Activated CD4-positive, alpha-beta T cell treated with anti-CD3 and anti-CD28 coated beads for 24 hours (primary cell): ENCODE results near the gene PPP1R12A.
"Not testable (repeated sequence)": the region's sequence is repeated elsewhere in the genome, so short reads cannot be mapped to it uniquely, and the experiment has no call there.

ENCODE experiments used
- DNase-seq, 2 donors: peaks; one replicate each; pipeline ENCODE4 v3.0.0-alpha.2; 2020; ENCODE audit warnings: low read depth in 2 of 2

PPP1R12A gene

GRCh38 chr12:79935021-79935623, at the start of gene PPP1R12A:
Gene PPP1R12A, minus strand, starts transcription at chr12:79935097. Its CDS starts 166 bp downstream, at chr12:79934931.
- DNase-seq = peak; percentile 89

- no peak for DNase-seq
Observed at GRCh38 chr12:79983986-79984620, 49.2 kb upstream of the PPP1R12A start.

- no peak for DNase-seq
Observed at GRCh38 chr12:79983492-79983891, 48.6 kb upstream of the PPP1R12A start.

GRCh38 chr12:79982086-79983062, 47.5 kb upstream of the PPP1R12A start:
- no peak for DNase-seq

- DNase-seq = no peak
Observed at GRCh38 chr12:79978692-79979091, 43.8 kb upstream of the PPP1R12A start.

GRCh38 chr12:79977856-79978460, 43.1 kb upstream of the PPP1R12A start:
- not testable (repeated sequence) for DNase-seq

GRCh38 chr12:79975143-79975542, 40.2 kb upstream of the PPP1R12A start:
- DNase-seq = no peak

- no peak for DNase-seq
Observed at GRCh38 chr12:79973801-79974200, 38.9 kb upstream of the PPP1R12A start.

GRCh38 chr12:79964100-79964627, 29.3 kb upstream of the PPP1R12A start:
- DNase-seq = no peak

GRCh38 chr12:79961411-79961810, 26.5 kb upstream of the PPP1R12A start:
- DNase-seq = no peak

- no peak for DNase-seq
Observed at GRCh38 chr12:79959484-79959883, 24.6 kb upstream of the PPP1R12A start.

- DNase-seq = no peak
Observed at GRCh38 chr12:79956896-79957295, 22.0 kb upstream of the PPP1R12A start.

- DNase-seq = no peak
Observed at GRCh38 chr12:79955561-79955960, 20.7 kb upstream of the PPP1R12A start.

GRCh38 chr12:79954037-79954610, 19.2 kb upstream of the PPP1R12A start:
- no peak for DNase-seq

- DNase-seq = no peak
Observed at GRCh38 chr12:79949098-79949497, 14.2 kb upstream of the PPP1R12A start.

GRCh38 chr12:79945433-79945832, 10.5 kb upstream of the PPP1R12A start:
- DNase-seq = no peak

- DNase-seq = no peak
Observed at GRCh38 chr12:79944565-79944964, 9.7 kb upstream of the PPP1R12A start.

GRCh38 chr12:79942846-79943245, 7.9 kb upstream of the PPP1R12A start:
- DNase-seq = not testable (repeated sequence)

GRCh38 chr12:79939728-79940310, 4.9 kb upstream of the PPP1R12A start:
- no peak for DNase-seq

- DNase-seq = no peak
Observed at GRCh38 chr12:79938843-79939242, 3.9 kb upstream of the PPP1R12A start.

- no peak for DNase-seq
Observed at GRCh38 chr12:79936670-79937069, 1.8 kb upstream of the PPP1R12A start.
